SK-N-SH treated with all-trans-retinoic acid at 6 μM for 48 hours (cell line): ENCODE results near the gene NPAS3.

Experiments used
- ARNTL ChIP-seq: fragments of 450-650 bp; formaldehyde crosslinking; IDR thresholded peaks from 2 replicates; pipeline ENCODE4 v1.5.0; 2020; ENCODE audit warnings: low read depth, mild to moderate bottlenecking, moderate library complexity, borderline replicate concordance
- CREB5 ChIP-seq: fragments of 250-450 bp; sonication (Bioruptor Pico); IDR thresholded peaks from 2 replicates; pipeline ENCODE4 v1.5.1; 2020; ENCODE audit warnings: low read depth, mild to moderate bottlenecking, moderate library complexity
- CSDC2 ChIP-seq: fragments of 250-450 bp; sonication (Bioruptor Pico); IDR thresholded peaks from 2 replicates; pipeline ENCODE4 v1.5.0; 2020; ENCODE audit warnings: mild to moderate bottlenecking, moderate library complexity
- ESRRG ChIP-seq: fragments of 250-450 bp; sonication (Bioruptor Pico); IDR thresholded peaks from 2 replicates; pipeline ENCODE4 v1.6.1; 2021; ENCODE audit warnings: mild to moderate bottlenecking
- GLIS3 ChIP-seq: fragments of 250-450 bp; sonication (Bioruptor Pico); IDR thresholded peaks from 2 replicates; pipeline ENCODE4 v1.5.0; 2020; ENCODE audit warnings: mild to moderate bottlenecking, moderate library complexity
- OSR1 ChIP-seq: fragments of 250-450 bp; sonication (Bioruptor Pico); IDR thresholded peaks from 2 replicates; pipeline ENCODE4 v1.8.0; 2022; ENCODE audit warnings: moderate library complexity, mild to moderate bottlenecking, inconsistent platforms
- POU6F1 ChIP-seq: fragments of 250-450 bp; sonication (Bioruptor Pico); IDR thresholded peaks from 2 replicates; pipeline ENCODE4 v1.8.0; 2021; ENCODE audit warnings: low read depth, mild to moderate bottlenecking, moderate library complexity, borderline replicate concordance
- ZNF565 ChIP-seq: fragments of 450-650 bp; formaldehyde crosslinking; conservative IDR thresholded peaks from 2 replicates; pipeline ENCODE4 v1.5.0; 2020; ENCODE audit warnings: low read depth, mild to moderate bottlenecking, moderate library complexity
- ZNF8 ChIP-seq: fragments of 450-650 bp; formaldehyde crosslinking; IDR thresholded peaks from 2 replicates; pipeline ENCODE4 v1.5.0; 2020; ENCODE audit warnings: mild to moderate bottlenecking, moderate library complexity

DNA sequence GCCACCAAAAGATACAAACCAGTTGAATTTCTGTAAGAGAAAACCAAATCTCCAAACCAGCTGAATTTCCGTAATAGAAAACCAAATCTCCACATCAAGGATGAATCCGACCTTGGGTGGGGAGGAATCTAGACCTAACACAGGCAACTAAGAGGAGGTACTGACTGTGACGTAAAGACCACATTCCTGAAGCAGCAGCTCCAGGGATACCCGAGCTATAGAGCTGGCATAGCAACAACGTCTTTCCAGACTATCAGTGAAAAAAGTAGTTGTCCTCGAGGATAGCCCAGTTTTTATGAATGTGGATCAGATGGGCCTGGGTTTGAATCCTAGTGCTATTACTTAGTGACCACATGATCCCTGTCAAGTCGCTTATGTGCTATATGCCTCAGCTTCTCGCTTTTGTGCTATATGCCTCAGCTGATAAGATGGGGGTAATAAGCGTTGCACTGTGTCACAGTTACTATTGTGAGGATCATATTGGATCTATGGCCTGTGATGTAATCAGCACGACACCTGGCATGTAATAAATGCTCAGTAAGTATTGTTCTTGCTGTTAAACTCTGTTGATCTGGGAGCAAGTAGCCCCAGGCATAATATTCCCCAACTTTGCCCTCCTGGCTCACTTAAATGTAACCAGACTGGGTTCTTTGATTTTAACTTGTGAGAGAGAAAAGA is 898.4 kb downstream of the NPAS3 start:
- TF ChIP-seq ZNF565 (CRISPR knock-in tag) (no peak), ARNTL (CRISPR knock-in tag) (no peak), CREB5 (no peak), ZNF8 (CRISPR knock-in tag) (no peak), OSR1 (no peak), POU6F1 (CRISPR knock-in tag) (no peak), ESRRG (no peak), CSDC2 (CRISPR knock-in tag) (no peak), GLIS3 (CRISPR knock-in tag) (no peak)
